Smooth muscle cell (in vitro differentiated cells): Measurements from ENCODE around the gene CPSF3. TPM values are rescaled to one million over a fixed set of nuclear protein-coding genes. Genes with fewer than 3 reads are reported as not detected.

Experiments
- DNase-seq: peaks from one replicate; lab custom pipeline; 2025; ENCODE audit not compliant: unreplicated experiment; lab: John Stamatoyannopoulos, UW
- H2AFZ ChIP-seq: fragments of 200-600 bp; sonication (generic); 2 replicates; pipeline ENCODE4 v1.6.0; 2016; ENCODE audit warnings: antibody characterized with exemption, low read depth, mild to moderate bottlenecking
- H3F3A ChIP-seq: fragments of 200-600 bp; sonication (generic); 2 replicates; pipeline ENCODE4 v1.6.0; 2017; ENCODE audit warnings: antibody characterized with exemption, low read depth
- H3K27ac ChIP-seq: fragments of 200-600 bp; sonication (generic); 2 replicates; pipeline ENCODE4 v1.5.1; 2016; ENCODE audit warnings: low read depth, mild to moderate bottlenecking
- H3K27me3 ChIP-seq: fragments of 200-600 bp; sonication (generic); 2 replicates; pipeline ENCODE4 v1.6.1; 2016; ENCODE audit warnings: low read depth, mild to moderate bottlenecking
- H3K36me3 ChIP-seq: fragments of 200-600 bp; sonication (generic); 2 replicates; pipeline ENCODE4 v1.5.1; 2016; ENCODE audit warnings: low read depth
- H3K4me1 ChIP-seq: fragments of 200-600 bp; sonication (generic); 2 replicates; pipeline ENCODE4 v1.5.1; 2016; ENCODE audit warnings: low read depth
- H3K4me2 ChIP-seq: fragments of 200-600 bp; sonication (generic); 2 replicates; pipeline ENCODE4 v1.6.0; 2016; ENCODE audit warnings: mild to moderate bottlenecking
- H3K4me3 ChIP-seq: fragments of 200-600 bp; sonication (generic); 2 replicates; pipeline ENCODE4 v1.5.1; 2016; ENCODE audit warnings: mild to moderate bottlenecking
- H3K79me2 ChIP-seq: fragments of 200-600 bp; sonication (generic); 2 replicates; pipeline ENCODE4 v1.6.0; 2016; ENCODE audit warnings: low read depth, mild to moderate bottlenecking
- H3K9ac ChIP-seq: fragments of 200-600 bp; sonication (generic); 2 replicates; pipeline ENCODE4 v1.6.0; 2016; ENCODE audit warnings: low read depth
- H3K9me3 ChIP-seq: fragments of 200-600 bp; sonication (generic); replicated peaks from 2 replicates; pipeline ENCODE4 v1.5.1; 2016; ENCODE audit warnings: low read depth
- H4K20me1 ChIP-seq: fragments of 200-600 bp; sonication (generic); 2 replicates; pipeline ENCODE4 v1.6.0; 2016; ENCODE audit warnings: low read depth
- WGBS: methylation state at CpG from one replicate; pipeline ENCODE4 v1.1.7; 2016; ENCODE audit warnings: low lambda C conversion rate; 5-methylcytosine and 5-hydroxymethylcytosine counted together
- polyA plus RNA-seq: library from polyadenylated mRNA; unstranded; fragments of >200 nt; fragmentation: Nextera tagmentation; extraction: Ambion mirVana; gene quantifications from 2 replicates; pipeline ENCODE4 v1.2.1, GENCODE V29; 2016
- total RNA-seq: library from RNA; depleted of rRNA; stranded (reverse); fragments of >200 nt; gene quantifications from 2 replicates; pipeline ENCODE4 v1.2.3, GENCODE V29; 2014
- TF ChIP-seq, protein P1 (sequence below): fragments of 200-600 bp; sonication (generic); IDR thresholded peaks from 2 replicates; pipeline ENCODE4 v1.5.1; 2017; ENCODE audit warnings: borderline replicate concordance, mild to moderate bottlenecking, antibody characterized with exemption; ENCODE audit not compliant: insufficient read depth, poor library complexity, severe bottlenecking

CPSF3 gene
- total and polyA plus RNA-seq, 2 experiments from 2014 or later: 30.3 to 52.6 TPM

DNA sequence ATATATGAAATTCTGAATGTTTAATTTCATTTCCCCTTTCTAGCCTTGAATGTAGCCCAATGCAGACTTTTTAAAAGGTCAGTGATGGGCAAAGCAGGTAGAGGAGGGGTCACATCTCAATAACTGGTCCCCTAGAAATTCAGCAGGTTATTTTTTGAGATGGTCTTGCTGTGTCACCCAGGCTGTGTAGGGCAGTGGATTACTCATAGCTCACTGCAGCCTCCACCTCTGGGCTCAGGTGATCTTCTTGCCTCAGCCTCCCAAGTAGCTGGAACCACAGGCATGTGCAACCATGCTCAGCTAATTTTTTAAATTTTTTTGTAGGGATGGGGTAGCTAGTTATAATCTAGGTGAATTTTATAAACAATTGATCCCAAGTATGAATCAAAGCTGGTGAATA lies 59.7 kb downstream of the CPSF3 start:
- no peaks in the 10 kb centered on the region for H3K4me1 ChIP-seq
- TF ChIP-seq, protein P1, sequence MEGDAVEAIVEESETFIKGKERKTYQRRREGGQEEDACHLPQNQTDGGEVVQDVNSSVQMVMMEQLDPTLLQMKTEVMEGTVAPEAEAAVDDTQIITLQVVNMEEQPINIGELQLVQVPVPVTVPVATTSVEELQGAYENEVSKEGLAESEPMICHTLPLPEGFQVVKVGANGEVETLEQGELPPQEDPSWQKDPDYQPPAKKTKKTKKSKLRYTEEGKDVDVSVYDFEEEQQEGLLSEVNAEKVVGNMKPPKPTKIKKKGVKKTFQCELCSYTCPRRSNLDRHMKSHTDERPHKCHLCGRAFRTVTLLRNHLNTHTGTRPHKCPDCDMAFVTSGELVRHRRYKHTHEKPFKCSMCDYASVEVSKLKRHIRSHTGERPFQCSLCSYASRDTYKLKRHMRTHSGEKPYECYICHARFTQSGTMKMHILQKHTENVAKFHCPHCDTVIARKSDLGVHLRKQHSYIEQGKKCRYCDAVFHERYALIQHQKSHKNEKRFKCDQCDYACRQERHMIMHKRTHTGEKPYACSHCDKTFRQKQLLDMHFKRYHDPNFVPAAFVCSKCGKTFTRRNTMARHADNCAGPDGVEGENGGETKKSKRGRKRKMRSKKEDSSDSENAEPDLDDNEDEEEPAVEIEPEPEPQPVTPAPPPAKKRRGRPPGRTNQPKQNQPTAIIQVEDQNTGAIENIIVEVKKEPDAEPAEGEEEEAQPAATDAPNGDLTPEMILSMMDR: no peak
- H3K79me2 ChIP-seq: peaks cover 13% of the 10 kb centered on the region
- peaks cover 49% of the 10 kb centered on the region for H4K20me1 ChIP-seq
- no peak overlapping the region for H3K4me3 ChIP-seq
- H3F3A ChIP-seq: no peaks in the 10 kb centered on the region
- H3K9ac ChIP-seq: no peak overlapping the region
- no peak for DNase-seq
- no peaks in the 10 kb centered on the region for H3K9me3 ChIP-seq
- peaks cover 11% of the 10 kb centered on the region for H3K36me3 ChIP-seq
- no peak overlapping the region for H3K4me2 ChIP-seq
- H3K27ac ChIP-seq: peak overlapping the region; percentile 28
- H3K27me3 ChIP-seq: no peaks in the 10 kb centered on the region
- H2AFZ ChIP-seq: no peak overlapping the region

DNA sequence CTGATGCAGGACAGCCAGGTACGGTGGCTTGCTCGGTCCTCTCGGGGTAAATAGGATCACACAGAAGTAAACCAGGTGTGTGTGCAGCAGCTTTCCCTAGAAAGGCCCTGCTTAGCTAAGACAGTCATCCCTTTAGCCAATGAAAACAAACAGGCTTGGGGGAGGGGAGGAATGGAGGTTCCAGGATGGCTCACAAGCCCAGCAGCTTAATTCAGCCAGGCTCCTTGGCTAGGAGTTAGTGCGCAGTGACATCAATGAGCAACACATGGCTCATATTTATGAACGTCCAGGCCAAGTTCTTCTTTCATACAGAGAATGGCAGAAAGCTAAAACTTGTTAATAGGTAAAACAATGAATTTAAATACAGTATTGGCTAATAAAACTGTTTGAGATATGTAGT lies 61.1 kb downstream of the CPSF3 start:
- Histone ChIP-seq H3K36me3 (peaks cover 17% of the 10 kb centered on the region), H4K20me1 (peaks cover 48% of the 10 kb centered on the region), H3K79me2 (peaks cover under 1% of the 10 kb centered on the region), H3K27me3 (no peaks in the 10 kb centered on the region), H3K4me2 (no peak overlapping the region), H2AFZ (no peak overlapping the region), H3K27ac (no peak overlapping the region), H3K4me3 (no peak overlapping the region), H3F3A (peaks cover 3% of the 10 kb centered on the region), H3K9me3 (no peaks in the 10 kb centered on the region), H3K4me1 (no peaks in the 10 kb centered on the region), H3K9ac (no peak overlapping the region)
- WGBS: 93% methylated on average over 5 of the region's 5 CpGs
- DNase-seq: no peak
- TF ChIP-seq, protein P1: no peak

DNA sequence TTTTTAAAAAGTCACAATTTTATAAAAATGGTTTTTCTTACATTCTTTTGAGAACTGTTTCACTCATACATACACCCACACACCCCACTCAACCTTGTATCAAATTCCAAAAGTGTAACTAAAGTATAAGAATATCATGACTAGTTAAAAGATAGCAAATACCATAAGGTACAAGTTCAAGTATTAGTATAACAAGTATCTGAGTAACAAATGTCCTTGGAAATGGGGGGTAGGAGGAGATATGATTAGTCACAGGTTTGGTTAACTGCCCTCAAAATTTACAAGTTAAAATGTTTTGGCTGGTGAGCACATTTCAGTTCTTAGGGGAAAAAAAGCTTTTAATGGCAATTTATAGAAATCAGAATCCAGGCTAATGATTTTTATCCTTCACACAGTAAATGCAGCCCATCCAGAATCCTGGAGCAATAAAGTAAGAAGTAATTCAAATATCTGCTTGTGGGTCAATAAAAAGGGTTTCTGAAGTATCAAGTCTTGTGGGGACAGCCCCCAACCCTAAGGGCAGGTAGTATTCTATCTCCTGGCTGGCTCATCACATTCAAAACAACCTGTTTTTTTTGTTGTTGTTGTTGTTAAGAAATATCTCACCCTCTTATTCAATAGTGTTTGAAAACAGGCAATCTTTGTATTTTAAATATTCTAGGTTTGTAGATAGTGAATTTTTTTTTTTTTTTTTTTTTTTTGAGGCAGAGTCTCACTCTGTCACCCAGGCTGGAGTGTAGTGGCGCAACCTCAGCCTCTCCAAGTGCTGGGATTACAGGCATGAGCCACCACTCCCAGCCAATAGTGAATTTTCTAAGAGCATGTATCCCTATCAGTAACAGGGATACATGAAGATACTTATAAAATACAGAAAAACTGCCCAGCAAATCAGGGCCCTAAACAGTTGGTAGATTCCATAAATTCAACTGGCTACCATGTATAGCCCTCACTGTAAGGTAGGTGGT lies 65.4 kb downstream of the CPSF3 start:
- DNase-seq: no peak
- Histone ChIP-seq H3K9me3 (no peaks in the 10 kb centered on the region), H3K27me3 (no peaks in the 10 kb centered on the region), H2AFZ (no peak overlapping the region), H3K36me3 (peaks cover 28% of the 10 kb centered on the region), H3K79me2 (no peaks in the 10 kb centered on the region), H3K4me2 (no peak overlapping the region), H3K27ac (peak overlapping the region; percentile 27), H3K9ac (no peak overlapping the region), H3K4me1 (no peaks in the 10 kb centered on the region), H3K4me3 (no peak overlapping the region), H3F3A (peaks cover 6% of the 10 kb centered on the region), H4K20me1 (peaks cover 12% of the 10 kb centered on the region)
- 100% methylated on average over 1 of the region's 1 CpG for WGBS
- TF ChIP-seq, protein P1: no peak
